Activated CD8-positive, alpha-beta T cell treated with anti-CD3 and anti-CD28 coated beads for 36 hours (primary cell): ENCODE measurements around the gene RPL15. TPM values are rescaled to one million over a fixed set of nuclear protein-coding genes. Genes with fewer than 3 reads are reported as not detected.

Experiments
- ATAC-seq: fragments of 200-7000 bp; cut with Tn5 transposase; one replicate; pipeline ENCODE4 v1.10.0; 2021; ENCODE audit warnings: mild to moderate bottlenecking, moderate library complexity
- CTCF ChIA-PET: fragments of 350-600 bp; sonication (Branson Sonifier 250); formaldehyde crosslinking; loops from one replicate; lab custom pipeline; 2021; ENCODE audit warnings: antibody characterized with exemption; lab: Charles Lee
- POLR2A ChIA-PET: fragments of 350-600 bp; sonication (Branson Sonifier 250); formaldehyde crosslinking; loops from one replicate; lab custom pipeline; 2021; ENCODE audit warnings: antibody characterized with exemption; lab: Charles Lee
- DNase-seq: peaks from one replicate; pipeline ENCODE4 v3.0.0-alpha.2; 2020
- H3K27ac Mint-ChIP-seq: one replicate; pipeline ENCODE4 v1.8.0; 2021; ENCODE audit warnings: mild to moderate bottlenecking, mixed read lengths
- H3K27me3 Mint-ChIP-seq: one replicate; pipeline ENCODE4 v1.8.0; 2021; ENCODE audit warnings: mixed read lengths
- H3K36me3 Mint-ChIP-seq: one replicate; pipeline ENCODE4 v1.8.0; 2021; ENCODE audit warnings: low read depth, mixed read lengths
- H3K4me1 Mint-ChIP-seq: one replicate; pipeline ENCODE4 v1.8.0; 2021; ENCODE audit warnings: low read depth, mixed read lengths
- H3K4me3 Mint-ChIP-seq: one replicate; pipeline ENCODE4 v1.8.0; 2021; ENCODE audit warnings: mild to moderate bottlenecking, moderate library complexity, mixed read lengths
- H3K9me3 Mint-ChIP-seq: one replicate; pipeline ENCODE4 v1.8.0; 2021; ENCODE audit warnings: mixed read lengths
- CTCF ChIP-seq: fragments of 200-600 bp; IDR thresholded peaks from one replicate; pipeline ENCODE4 v1.8.0; 2022; ENCODE audit warnings: antibody characterized with exemption, mild to moderate bottlenecking
- intact Hi-C: fragments of 100-400 bp; cut with micrococcal nuclease; formaldehyde crosslinking; loops from one replicate; pipeline ENCODE4 v1.10.0; 2022
- total RNA-seq, 2 experiments: library from RNA; stranded (reverse); gene quantifications; one replicate each; pipeline ENCODE4 v1.2.3, GENCODE V29; 2021

Gene RPL15
- total RNA-seq, 2 experiments from 2014 or later = 2,671 to 2,747 TPM

GRCh38 chr3:23954144-23954543 lies 37.2 kb downstream of the RPL15 start:
- DNase-seq (no peak), ATAC-seq (no peak)
- ChIA-PET CTCF (no interaction called here), POLR2A (interaction anchor here (1.0 to 1.5 kb wide), 2 partner anchors 37 kb away, joined by 4 to 6 read pairs; partner anchors contain the start of genes NKIRAS1 and RPL15)
- Mint-ChIP-seq H3K4me1 (peaks cover 65% of the 10 kb centered on the region), H3K27me3 (no peaks in the 10 kb centered on the region), H3K27ac (no peak overlapping the region), H3K4me3 (no peak overlapping the region), H3K9me3 (no peaks in the 10 kb centered on the region), H3K36me3 (peaks cover 6% of the 10 kb centered on the region)
- TF ChIP-seq CTCF = no peak
- intact Hi-C loops = no loop called here

GRCh38 chr3:23956701-23957100 lies 39.8 kb downstream of the RPL15 start:
- TF ChIP-seq CTCF = no peak
- Mint-ChIP-seq H3K27me3 (no peaks in the 10 kb centered on the region), H3K27ac (no peak overlapping the region), H3K9me3 (no peaks in the 10 kb centered on the region), H3K36me3 (peaks cover 6% of the 10 kb centered on the region), H3K4me1 (peaks cover 49% of the 10 kb centered on the region), H3K4me3 (no peak overlapping the region)
- ATAC-seq (no peak), DNase-seq (no peak)
- POLR2A ChIA-PET = no interaction called here
- CTCF ChIA-PET = no interaction called here
- intact Hi-C loops = no loop called here

- peak overlapping the region; percentile 63 for H3K27ac Mint-ChIP-seq
- no peaks in the 10 kb centered on the region for H3K9me3 Mint-ChIP-seq
- intact Hi-C loops = no loop called here
- DNase-seq = peak; percentile 40
- ChIA-PET CTCF (no interaction called here), POLR2A (interaction anchor here (1.4 to 1.5 kb wide), 2 partner anchors 42 to 43 kb away, joined by 4 to 5 read pairs; partner anchors contain the start of genes NKIRAS1 and RPL15)
- no peaks in the 10 kb centered on the region for H3K27me3 Mint-ChIP-seq
- no peak overlapping the region for H3K4me3 Mint-ChIP-seq
- peaks cover 30% of the 10 kb centered on the region for H3K4me1 Mint-ChIP-seq
- TF ChIP-seq CTCF = no peak
- peaks cover 12% of the 10 kb centered on the region for H3K36me3 Mint-ChIP-seq
- peak; percentile 85 for ATAC-seq
These were observed 42.4 kb downstream of the RPL15 start for GRCh38 chr3:23959135-23959900.

- intact Hi-C loops = no loop called here
- TF ChIP-seq CTCF = no peak
- POLR2A ChIA-PET = interaction anchor here (1.0 to 1.5 kb wide), 2 partner anchors 15 to 44 kb away, joined by 4 to 5 read pairs; partner anchors contain the start of genes NKIRAS1 and RPL15
- Mint-ChIP-seq H3K36me3 (peaks cover 11% of the 10 kb centered on the region), H3K4me3 (no peak overlapping the region), H3K27me3 (no peaks in the 10 kb centered on the region), H3K4me1 (peaks cover 27% of the 10 kb centered on the region), H3K9me3 (no peaks in the 10 kb centered on the region), H3K27ac (no peak overlapping the region)
- CTCF ChIA-PET = interaction anchor here (1.3 kb wide), 1 partner anchor 10 kb away, joined by 3 read pairs; no protein-coding TSS in a partner anchor
- ATAC-seq (no peak), DNase-seq (no peak)
These were observed 43.7 kb downstream of the RPL15 start for GRCh38 chr3:23960649-23961048.

GRCh38 chr3:23961066-23961465 lies 44.1 kb downstream of the RPL15 start:
- peaks cover 11% of the 10 kb centered on the region for H3K36me3 Mint-ChIP-seq
- ChIA-PET CTCF (interaction anchor here (1.3 kb wide), 1 partner anchor 10 kb away, joined by 3 read pairs; no protein-coding TSS in a partner anchor), POLR2A (interaction anchor here (1.0 to 1.5 kb wide), 2 partner anchors 14 to 44 kb away, joined by 4 to 5 read pairs; partner anchors contain the start of genes NKIRAS1 and RPL15)
- no peak for ATAC-seq
- no peak for TF ChIP-seq CTCF
- H3K27ac Mint-ChIP-seq = no peak overlapping the region
- intact Hi-C loops = no loop called here
- no peak for DNase-seq
- no peaks in the 10 kb centered on the region for H3K9me3 Mint-ChIP-seq
- no peaks in the 10 kb centered on the region for H3K27me3 Mint-ChIP-seq
- peaks cover 24% of the 10 kb centered on the region for H3K4me1 Mint-ChIP-seq
- H3K4me3 Mint-ChIP-seq = no peak overlapping the region
